ENCODE data around the gene SNX30. TPM values are rescaled to one million over a fixed set of nuclear protein-coding genes. Genes with fewer than 3 reads are reported as not detected.

Gene SNX30
- total RNA-seq, 1 donor, result 22.0 TPM

GRCh38 chr9:112890106-112891081 lies 139.8 kb downstream of the SNX30 start, which contains the start of gene SLC46A2:
SLC46A2 (minus strand) TSS chr9:112890876; CDS start chr9:112890681, 195 bp downstream.
- TF ChIP-seq CTCF (IDR thresholded peaks at IDR 0.05; ENCODE audit: insufficient read depth, low read length), result no peak
- peak within 1 kb of the TSS; percentile 57 for H3K4me3 ChIP-seq (ENCODE audit: low read depth, low read length)
- DNase-seq (ENCODE audit: low read depth), result no peak

GRCh38 chr9:112891521-112891920 lies 141.0 kb downstream of the SNX30 start:
- no peak for DNase-seq (ENCODE audit: low read depth)
- no peak overlapping the region for H3K4me3 ChIP-seq (ENCODE audit: low read depth, low read length)
- TF ChIP-seq CTCF (IDR thresholded peaks at IDR 0.05; ENCODE audit: insufficient read depth, low read length), result no peak

GRCh38 chr9:112892981-112893380 lies 142.4 kb downstream of the SNX30 start:
- DNase-seq (ENCODE audit: low read depth), result no peak
- no peak for TF ChIP-seq CTCF (IDR thresholded peaks at IDR 0.05; ENCODE audit: insufficient read depth, low read length)
- no peak overlapping the region for H3K4me3 ChIP-seq (ENCODE audit: low read depth, low read length)

GRCh38 chr9:112894041-112894440 lies 143.5 kb downstream of the SNX30 start:
- no peak for TF ChIP-seq CTCF (IDR thresholded peaks at IDR 0.05; ENCODE audit: insufficient read depth, low read length)
- no peak overlapping the region for H3K4me3 ChIP-seq (ENCODE audit: low read depth, low read length)
- DNase-seq (ENCODE audit: low read depth), result no peak

- no peak for TF ChIP-seq CTCF (IDR thresholded peaks at IDR 0.05; ENCODE audit: insufficient read depth, low read length)
- H3K4me3 ChIP-seq (ENCODE audit: low read depth, low read length), result no peak overlapping the region
- DNase-seq (ENCODE audit: low read depth), result no peak
These were observed 144.1 kb downstream of the SNX30 start for GRCh38 chr9:112894699-112895098.

- no peak for DNase-seq (ENCODE audit: low read depth)
- TF ChIP-seq CTCF (IDR thresholded peaks at IDR 0.05; ENCODE audit: insufficient read depth, low read length), result no peak
These were observed 145.6 kb downstream of the SNX30 start for GRCh38 chr9:112896131-112896530.

More at GRCh38 chr9:112896131-112896530, 145.6 kb downstream of the SNX30 start:
- H3K4me3 ChIP-seq (ENCODE audit: low read depth, low read length), result no peak overlapping the region
